ENCODE data around the gene PPP1R14D. TPM values are rescaled to one million over a fixed set of nuclear protein-coding genes. Genes with fewer than 3 reads are reported as not detected.
A peak's percentile ranks its signal among the peaks of the same experiment; 100 is the strongest.

The PPP1R14D gene
- polyA plus RNA-seq, 3 donors: 0.22 to 0.47 (median 0.42) TPM

- no peak for DNase-seq (ENCODE audit: low read depth in 3 of 3, low spot score in 2 of 3)
These were observed 4.8 kb downstream of the PPP1R14D start for GRCh38 chr15:40823572-40824343.

DNA sequence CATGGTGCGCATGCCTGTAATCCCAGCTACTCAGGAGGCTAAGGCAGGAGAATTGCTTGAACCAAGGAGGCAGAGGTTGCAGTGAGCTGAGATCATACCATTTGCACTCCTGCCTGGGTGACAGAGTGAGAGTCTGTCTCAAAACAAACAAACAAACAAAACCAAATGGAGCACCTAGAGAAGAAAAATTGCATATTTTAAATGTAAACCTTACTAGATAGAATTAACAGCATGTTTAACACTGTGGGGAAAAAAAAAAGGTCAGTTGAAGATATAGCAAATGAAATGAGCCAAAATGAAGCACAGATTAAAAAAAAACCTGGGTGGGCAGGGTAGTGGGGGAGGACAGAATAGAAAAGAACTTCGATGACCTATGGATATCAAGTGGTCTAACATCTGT, 7.3 kb downstream of the PPP1R14D start:
- no peak for DNase-seq (ENCODE audit: low read depth in 3 of 3, low spot score in 2 of 3)

DNA sequence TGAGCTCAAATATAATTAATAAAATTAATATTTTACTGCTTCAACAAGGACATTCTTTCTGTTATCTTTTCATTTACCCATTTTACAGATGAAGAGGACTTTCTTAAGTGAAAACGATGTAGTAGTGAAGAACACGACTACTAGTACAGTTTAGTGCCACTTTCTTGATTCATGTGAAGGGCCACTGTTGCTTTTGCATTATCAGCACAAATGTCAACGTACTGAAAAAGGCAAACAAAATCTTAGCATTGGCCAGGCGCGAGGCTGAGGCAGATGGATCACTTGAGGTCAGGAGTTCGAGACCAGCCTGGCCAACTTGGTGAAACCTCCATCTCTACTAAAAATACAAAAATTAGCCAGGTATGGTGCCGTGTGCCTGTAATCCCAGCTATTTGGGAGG, 9.5 kb downstream of the PPP1R14D start:
- no peak for DNase-seq (ENCODE audit: low read depth in 3 of 3, low spot score in 2 of 3)

DNA sequence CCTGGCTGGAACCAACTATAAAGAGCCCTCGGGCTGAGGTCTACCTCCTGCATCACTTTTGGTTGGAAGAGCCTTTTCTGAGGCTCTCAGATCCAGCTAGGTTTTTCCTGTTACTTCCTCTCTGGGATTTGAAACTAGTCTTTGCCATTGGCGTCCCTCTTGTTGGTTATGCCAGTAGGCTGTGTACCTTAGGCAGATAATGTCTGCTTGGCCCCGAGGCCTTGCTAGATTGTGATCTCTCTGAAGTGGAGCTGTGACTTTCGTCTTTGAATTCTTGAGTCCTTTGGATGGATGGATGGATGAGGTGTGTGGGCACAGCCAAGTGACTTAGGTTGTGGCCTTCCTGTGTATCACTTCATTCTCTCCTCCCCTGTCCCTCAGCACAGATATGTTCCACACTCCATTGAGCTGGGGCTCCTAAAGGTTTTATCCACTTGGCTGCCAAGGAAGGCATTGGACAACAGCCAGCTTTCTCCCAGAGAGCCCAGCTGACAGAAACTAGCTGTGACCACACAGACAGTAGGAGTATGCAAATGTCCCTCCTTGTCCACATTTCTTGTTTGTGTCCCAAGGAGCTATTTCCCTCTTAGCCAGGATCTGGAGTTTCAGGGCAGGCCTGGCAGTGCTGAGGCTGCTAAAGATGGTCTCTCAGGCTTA, 13.3 kb downstream of the PPP1R14D start:
- peak in 2 of 3 donors; percentile 17 to 36 for DNase-seq (ENCODE audit: low read depth in 3 of 3, low spot score in 2 of 3)

DNA sequence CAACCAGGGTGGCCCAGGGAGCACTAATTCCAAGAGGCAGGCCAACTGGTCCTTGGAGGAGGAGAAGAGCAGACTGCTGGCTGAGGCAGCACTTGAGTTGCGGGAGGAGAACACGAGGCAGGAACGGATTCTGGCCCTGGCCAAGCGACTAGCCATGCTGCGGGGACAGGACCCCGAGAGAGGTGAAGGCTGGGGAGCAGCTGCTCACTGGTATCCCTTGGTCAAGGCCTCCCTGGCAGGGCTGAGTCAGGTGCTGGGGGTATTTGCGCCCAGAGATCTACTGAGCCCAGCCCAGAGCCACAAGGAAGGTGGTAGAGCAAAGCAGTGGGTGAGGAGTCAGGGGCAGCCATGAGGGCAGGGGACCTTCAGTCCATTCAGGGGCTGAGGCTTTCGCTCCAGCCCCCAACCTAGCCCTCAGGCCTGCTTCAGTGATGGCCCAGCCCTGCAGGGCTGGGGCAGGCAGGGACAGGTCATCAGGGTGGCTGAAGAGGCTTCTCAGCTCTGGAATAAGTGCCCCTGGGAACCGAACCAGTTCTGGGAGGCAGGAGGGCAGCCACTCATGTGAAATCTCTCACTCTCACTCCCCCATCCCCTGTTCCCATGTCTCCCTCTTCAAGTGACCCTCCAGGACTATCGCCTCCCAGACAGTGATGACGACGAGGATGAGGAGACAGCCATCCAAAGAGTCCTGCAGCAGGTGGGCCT, 15.6 kb downstream of the PPP1R14D start:
- DNase-seq (ENCODE audit: low read depth in 3 of 3, low spot score in 2 of 3): no peak

GRCh38 chr15:40808861-40809450, 19.6 kb downstream of the PPP1R14D start:
- no peak for DNase-seq (ENCODE audit: low read depth in 3 of 3, low spot score in 2 of 3)

- no peak for DNase-seq (ENCODE audit: low read depth in 3 of 3, low spot score in 2 of 3)
These were observed 20.5 kb downstream of the PPP1R14D start for GRCh38 chr15:40807888-40808461.

DNA sequence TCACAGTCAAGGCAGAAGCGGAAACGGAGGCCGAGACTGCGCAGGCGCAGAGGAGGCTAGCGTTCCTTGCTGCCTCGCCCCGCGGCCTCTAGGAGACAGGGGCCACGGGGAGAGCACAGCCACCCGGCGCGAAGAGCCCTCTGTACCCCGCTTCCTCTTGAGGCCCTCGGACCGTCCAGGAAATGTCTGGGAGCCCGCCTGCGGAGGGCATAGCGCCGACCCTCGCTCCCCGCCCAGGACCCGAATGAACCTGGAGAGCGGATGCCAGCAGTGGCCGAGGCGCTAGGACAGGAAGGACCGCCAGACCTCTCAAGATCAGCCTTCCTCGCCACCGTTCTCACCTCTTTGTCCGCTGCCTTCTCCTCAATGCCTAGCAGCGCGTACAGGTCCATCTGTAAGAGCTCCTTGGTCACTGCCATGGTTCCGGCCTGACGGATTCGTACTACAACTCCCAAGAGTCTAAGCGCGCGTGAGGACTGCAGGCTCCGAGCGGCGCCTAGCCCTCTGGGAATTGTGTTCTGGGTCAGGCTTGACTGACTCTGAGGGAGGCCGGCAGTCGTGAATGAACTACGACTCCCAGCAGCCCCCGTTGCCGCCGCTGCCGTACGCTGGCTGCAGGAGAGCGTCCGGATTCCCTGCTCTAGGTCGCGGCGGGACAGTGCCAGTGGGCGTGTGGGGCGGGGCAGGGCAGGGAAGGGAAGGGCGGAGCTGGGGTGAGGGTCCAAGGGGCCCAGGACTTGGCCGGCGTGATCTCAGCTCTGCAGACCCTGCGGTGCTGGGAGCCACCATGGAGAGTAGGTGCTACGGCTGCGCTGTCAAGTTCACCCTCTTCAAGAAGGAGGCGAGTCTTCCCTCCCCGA, 21.2 kb downstream of the PPP1R14D start, which contains the start of the genes DNAJC17 and ZFYVE19:
Gene DNAJC17, minus strand, starts transcription at position 446 of the 860 bp plus-strand sequence. Its CDS starts 27 bp downstream, at position 419.
Gene ZFYVE19, plus strand, starts transcription at position 62 of the 860 bp plus-strand sequence. Its CDS starts 501 bp downstream, at position 563.
- DNase-seq (ENCODE audit: low read depth in 3 of 3, low spot score in 2 of 3): peak; percentile 92 to 97 (median 96)

DNA sequence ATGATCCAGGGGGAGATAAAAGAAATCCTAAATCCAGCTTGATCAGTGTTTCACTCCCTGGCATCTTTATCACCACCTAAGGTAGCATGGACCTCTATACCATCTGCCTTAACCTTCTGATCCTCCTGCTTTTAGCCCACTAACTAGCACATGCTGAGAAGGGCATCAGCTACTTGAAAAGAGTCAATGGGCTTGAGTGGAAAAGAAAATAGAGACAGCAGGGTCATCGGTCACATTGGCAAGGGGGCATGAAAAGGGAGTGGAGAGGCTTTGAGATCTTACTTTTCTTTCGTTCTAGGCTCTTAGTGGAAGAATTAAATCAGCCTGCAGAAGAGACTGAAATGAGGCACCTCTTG, 21.9 kb downstream of the PPP1R14D start:
- DNase-seq (ENCODE audit: low read depth in 3 of 3, low spot score in 2 of 3): no peak

- no peak for DNase-seq (ENCODE audit: low read depth in 3 of 3, low spot score in 2 of 3)
These were observed 24.8 kb downstream of the PPP1R14D start for GRCh38 chr15:40803688-40804087.

GRCh38 chr15:40803076-40803475, 25.4 kb downstream of the PPP1R14D start:
- DNase-seq (ENCODE audit: low read depth in 3 of 3, low spot score in 2 of 3): no peak

DNA sequence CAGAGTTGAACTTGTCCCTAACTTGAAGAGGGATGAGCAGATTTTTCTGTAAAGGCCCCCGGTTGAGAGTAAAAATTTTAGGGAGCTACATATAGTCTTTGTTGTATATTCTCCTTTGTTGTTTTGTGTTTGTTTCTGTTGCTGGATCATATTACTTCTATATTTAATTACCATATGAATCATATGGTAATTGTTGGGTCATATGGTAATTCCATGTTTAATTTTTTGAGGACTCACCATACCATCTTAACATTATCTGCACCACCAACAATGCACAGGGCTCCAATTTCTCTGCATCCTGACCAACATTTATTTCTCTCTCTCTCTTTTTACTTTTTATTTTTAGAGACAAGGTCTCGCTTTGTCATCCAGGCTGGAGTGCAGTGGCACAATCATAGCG, 29.0 kb downstream of the PPP1R14D start:
- no peak for DNase-seq (ENCODE audit: low read depth in 3 of 3, low spot score in 2 of 3)

GRCh38 chr15:40796512-40796911, 32.0 kb downstream of the PPP1R14D start:
- no peak for DNase-seq (ENCODE audit: low read depth in 3 of 3, low spot score in 2 of 3)

DNA sequence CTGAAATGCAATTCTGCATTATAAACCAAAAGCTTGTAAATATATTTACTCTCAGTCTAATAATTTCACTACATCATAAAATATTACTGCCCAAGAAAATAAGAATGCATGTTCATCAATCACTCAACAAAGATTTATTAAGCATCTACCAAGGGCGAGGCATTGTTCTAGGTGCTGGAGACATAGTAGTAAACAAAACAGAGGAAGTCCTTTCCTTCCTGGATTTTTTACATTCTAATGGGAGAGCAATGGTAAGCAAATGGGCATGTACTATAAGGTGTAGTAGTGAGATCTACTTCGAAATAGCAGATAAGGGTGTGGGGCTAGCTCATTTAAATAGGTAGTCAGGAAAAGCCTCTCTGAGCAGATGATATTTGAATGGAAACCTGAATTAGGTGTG, 32.5 kb downstream of the PPP1R14D start:
- DNase-seq (ENCODE audit: low read depth in 3 of 3, low spot score in 2 of 3): no peak

DNA sequence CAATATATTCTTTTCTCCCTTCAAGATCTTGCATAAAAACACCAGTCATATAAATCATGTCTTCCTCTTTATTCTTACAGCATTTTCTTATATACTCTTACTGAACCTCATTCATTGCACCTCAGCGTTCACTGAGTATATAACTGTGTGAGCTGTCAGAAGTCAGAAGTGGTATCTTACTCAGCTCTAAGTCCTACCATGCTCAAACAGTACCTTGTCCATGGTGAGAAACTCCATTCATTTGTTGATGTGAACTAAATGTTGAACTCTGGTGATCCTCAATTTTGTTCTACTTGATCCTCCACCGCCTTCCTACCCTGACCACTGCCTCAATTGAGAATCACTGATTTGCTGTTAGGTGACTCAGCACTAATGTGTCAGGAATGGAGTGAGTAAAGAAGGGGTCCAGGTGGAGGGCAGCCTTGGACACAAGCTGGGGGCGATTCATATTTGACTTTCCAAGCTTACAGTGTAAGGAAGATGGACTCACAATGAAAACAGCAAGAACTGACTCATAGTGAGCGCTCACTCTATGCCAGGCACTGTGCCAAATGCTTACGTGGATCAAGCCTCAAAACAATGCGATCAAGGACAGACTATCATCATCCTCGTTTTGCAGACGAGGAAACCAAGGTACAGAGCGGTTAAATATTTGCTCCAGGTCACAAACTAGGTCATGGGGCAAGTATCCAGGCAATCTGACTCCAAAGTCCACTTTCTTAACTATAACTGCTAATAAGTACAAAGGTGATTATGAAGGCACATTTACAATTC, 35.1 kb downstream of the PPP1R14D start:
- DNase-seq (ENCODE audit: low read depth in 3 of 3, low spot score in 2 of 3): no peak

GRCh38 chr15:40792394-40792793, 36.1 kb downstream of the PPP1R14D start:
- no peak for DNase-seq (ENCODE audit: low read depth in 3 of 3, low spot score in 2 of 3)

- DNase-seq (ENCODE audit: low read depth in 3 of 3, low spot score in 2 of 3): no peak
These were observed 37.8 kb downstream of the PPP1R14D start for GRCh38 chr15:40790718-40791117.

GRCh38 chr15:40789999-40790398, 38.5 kb downstream of the PPP1R14D start:
- no peak for DNase-seq (ENCODE audit: low read depth in 3 of 3, low spot score in 2 of 3)

DNA sequence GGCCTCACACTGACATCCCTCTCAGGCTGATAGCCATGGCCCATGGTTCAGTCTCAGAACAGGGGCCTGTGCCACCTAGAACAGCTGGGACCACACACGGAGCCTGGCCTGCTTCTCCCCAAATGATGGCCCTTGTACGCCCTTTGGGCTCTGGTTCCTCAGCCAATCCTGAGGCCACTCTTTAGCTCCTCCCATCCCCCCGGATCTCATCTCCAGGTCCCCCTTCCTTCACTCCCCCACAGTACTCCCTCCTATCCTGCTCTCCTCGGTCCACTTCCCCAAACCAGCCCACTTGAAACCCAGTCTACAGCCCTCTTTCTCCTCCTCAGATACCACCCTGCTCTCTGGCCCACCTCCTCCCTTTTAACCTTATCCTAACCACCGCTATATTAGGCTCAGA, 39.4 kb downstream of the PPP1R14D start:
- no peak for DNase-seq (ENCODE audit: low read depth in 3 of 3, low spot score in 2 of 3)

Data from right renal cortex interstitium (tissue), 3 donors.